Fibroblast of the aortic adventitia (primary cell): Measurements from ENCODE around the gene ENPP7. TPM values are rescaled to one million over a fixed set of nuclear protein-coding genes. Genes with fewer than 3 reads are reported as not detected.

ENCODE experiments used
- DNase-seq: peaks from one replicate; pipeline ENCODE4 v3.0.0-alpha.2; 2010; ENCODE audit warnings: low read depth
- H3K4me3 ChIP-seq: 2 replicates; pipeline ENCODE4 v1.5.1; 2011; ENCODE audit warnings: low read depth, mild to moderate bottlenecking, control low read depth, low read length, moderate library complexity
- CTCF ChIP-seq: IDR thresholded peaks from 2 replicates; pipeline ENCODE4 v1.5.1; 2011; ENCODE audit warnings: mild to moderate bottlenecking, low read length, control low read depth, inconsistent platforms; ENCODE audit not compliant: insufficient read depth
- total RNA-seq: library from RNA; depleted of rRNA; stranded (reverse); fragments of >200 nt; gene quantifications from 2 replicates; pipeline ENCODE4 v1.2.3, GENCODE V29; 2012; ENCODE audit warnings: low replicate concordance

ENPP7 gene
- total RNA-seq, 1 donor: not detected

- peak; percentile 5 for TF ChIP-seq CTCF
- DNase-seq: peak; percentile 4
- no peak overlapping the region for H3K4me3 ChIP-seq
Observed at GRCh38 chr17:79721993-79722671, 8.6 kb upstream of the ENPP7 start.

GRCh38 chr17:79722787-79723186, 8.0 kb upstream of the ENPP7 start:
- TF ChIP-seq CTCF: no peak
- no peak for DNase-seq
- no peak overlapping the region for H3K4me3 ChIP-seq

- H3K4me3 ChIP-seq: peak overlapping the region; percentile 48
- peak; percentile 96 for DNase-seq
- TF ChIP-seq CTCF: no peak
Observed at GRCh38 chr17:79728169-79728907, 2.4 kb upstream of the ENPP7 start.

GRCh38 chr17:79728908-79729471, 1.8 kb upstream of the ENPP7 start:
- TF ChIP-seq CTCF: no peak
- no peak for DNase-seq
- no peak overlapping the region for H3K4me3 ChIP-seq

GRCh38 chr17:79729761-79730160, 982 bp upstream of the ENPP7 start:
- no peak for DNase-seq
- no peak for TF ChIP-seq CTCF
- H3K4me3 ChIP-seq: no peak overlapping the region

GRCh38 chr17:79730437-79730768, 340 bp upstream of the ENPP7 start:
- no peak overlapping the region for H3K4me3 ChIP-seq
- TF ChIP-seq CTCF: no peak
- DNase-seq: no peak
